GM12801 (cell line): ENCODE measurements around the gene GPM6B.

Source experiments
- CTCF ChIP-seq: IDR thresholded peaks from one replicate; pipeline ENCODE4 v1.5.1; 2011; ENCODE audit warnings: control low read depth; ENCODE audit not compliant: insufficient read length; ENCODE audit errors: extremely low read depth

Gene GPM6B

GRCh38 chrX:13821738-13822137, 4.8 kb upstream of the GPM6B start:
- no peak for TF ChIP-seq CTCF

GRCh38 chrX:13816176-13816575, 717 bp downstream of the GPM6B start:
- no peak for TF ChIP-seq CTCF

- no peak for TF ChIP-seq CTCF
Measured at GRCh38 chrX:13815664-13816063, 1.2 kb downstream of the GPM6B start.

GRCh38 chrX:13808865-13809264, 8.0 kb downstream of the GPM6B start:
- no peak for TF ChIP-seq CTCF

GRCh38 chrX:13808293-13808692, 8.6 kb downstream of the GPM6B start:
- no peak for TF ChIP-seq CTCF

GRCh38 chrX:13805241-13805640, 11.7 kb downstream of the GPM6B start:
- TF ChIP-seq CTCF = no peak

- no peak for TF ChIP-seq CTCF
Measured at GRCh38 chrX:13803116-13803515, 13.8 kb downstream of the GPM6B start.

- TF ChIP-seq CTCF = no peak
Measured at GRCh38 chrX:13798184-13798583, 18.7 kb downstream of the GPM6B start.
